BLaER1 treated with 17β-estradiol and CSF1 and Interleukin-3, amounts not matched to agents 10 nM and 100 nM (cell line): Measurements from ENCODE around the gene RNF224.
A peak's percentile ranks its signal among the peaks of the same experiment; 100 is the strongest.

Experiments
- H3K27ac ChIP-seq, 11 experiments: shearing (Covaris generic); formaldehyde crosslinking; 2 replicates each; pipeline ENCODE4 v1.8.1; 2022
- H3K27me3 ChIP-seq, 11 experiments: shearing (Covaris generic); formaldehyde crosslinking; 2 replicates each; pipeline ENCODE4 v1.8.1; 2022
- H3K36me3 ChIP-seq, 11 experiments: shearing (Covaris generic); formaldehyde crosslinking; 2 replicates each; pipeline ENCODE4 v1.8.1; 2022
- H3K4me1 ChIP-seq, 10 experiments: shearing (Covaris generic); formaldehyde crosslinking; 2 replicates each; pipeline ENCODE4 v1.8.1; 2022
- H3K4me2 ChIP-seq, 11 experiments: shearing (Covaris generic); formaldehyde crosslinking; 2 replicates each; pipeline ENCODE4 v1.8.1; 2022
- H3K4me3 ChIP-seq, 10 experiments: shearing (Covaris generic); formaldehyde crosslinking; 2 replicates each; pipeline ENCODE4 v1.8.1; 2022
- H3K9ac ChIP-seq, 11 experiments: shearing (Covaris generic); formaldehyde crosslinking; 2 replicates each; pipeline ENCODE4 v1.8.1; 2022
- H3K9me3 ChIP-seq, 11 experiments: shearing (Covaris generic); formaldehyde crosslinking; replicated peaks in 1 of 11; 2 replicates each; pipeline ENCODE4 v1.8.1; 2022
- H4K20me1 ChIP-seq, 11 experiments: shearing (Covaris generic); formaldehyde crosslinking; 2 replicates each; pipeline ENCODE4 v1.8.1; 2022
- Cebpa-rat ChIP-seq, 11 experiments: shearing (Covaris generic); IDR thresholded peaks; 2 replicates each; pipeline ENCODE4 v1.8.1; 2022

RNF224 gene

DNA sequence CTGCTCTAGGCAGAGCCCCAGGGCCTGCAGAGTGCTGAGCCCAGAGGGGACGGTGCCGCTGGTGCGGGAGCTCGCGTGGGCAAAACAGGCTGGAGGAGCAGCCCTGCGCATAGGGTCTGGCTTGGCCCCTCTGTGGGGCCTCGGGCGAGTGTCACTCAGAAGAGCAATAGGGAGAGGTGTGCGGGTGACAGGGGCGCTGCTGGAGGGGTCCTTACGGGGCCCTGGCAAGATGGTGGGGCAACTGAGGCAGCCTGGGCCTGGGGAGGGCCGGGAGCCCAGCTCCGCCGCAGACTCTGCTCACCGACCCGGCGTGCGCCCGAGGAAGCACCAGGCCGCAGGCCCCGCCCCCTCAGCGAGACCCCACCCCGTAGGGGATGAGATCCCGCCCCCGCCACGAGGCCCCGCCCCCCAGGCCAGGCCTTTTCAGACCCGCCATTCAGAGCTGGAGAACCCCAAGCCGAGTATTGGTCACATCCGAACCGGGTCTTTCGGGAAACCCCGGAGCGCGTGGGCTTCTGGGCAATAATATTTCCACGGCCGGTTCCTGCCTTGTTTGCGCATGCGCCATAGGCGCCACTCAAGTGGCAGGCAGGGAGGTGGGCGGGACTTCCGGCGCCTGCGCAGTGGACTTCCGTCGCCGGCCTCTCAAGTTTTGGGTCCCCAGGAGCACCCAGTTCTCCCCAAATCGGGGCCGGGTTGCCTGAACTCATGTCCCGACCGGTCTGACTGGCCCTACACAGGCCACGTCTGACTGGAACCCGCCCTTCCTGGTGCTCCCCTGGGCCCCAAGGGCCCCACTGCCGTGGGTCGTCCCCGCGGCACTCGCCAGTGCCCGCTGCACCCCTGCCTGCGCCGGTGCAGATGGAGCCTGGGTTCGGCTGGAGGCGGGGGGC lies 4.0 kb upstream of the RNF224 start:
- Histone ChIP-seq H3K9ac (peak overlapping the region; percentile 85 to 94 (median 91)), H3K27me3 (no peaks in the 10 kb centered on the region), H3K4me3 (peak overlapping the region; percentile 70 to 87 (median 76)), H3K27ac (peak overlapping the region; percentile 73 to 91 (median 87)), H3K4me1 (peaks cover 30 to 73% (median 49%) of the 10 kb centered on the region in 10 experiments), H3K9me3 (no peaks in the 10 kb centered on the region), H3K36me3 (peaks cover 0 to 12% (median 4%) of the 10 kb centered on the region in 11 experiments; a peak in 6 of 22 replicates), H3K4me2 (peak overlapping the region; percentile 99 to 100 (median 100)), H4K20me1 (peaks cover 0 to 18% (median 4%) of the 10 kb centered on the region in 11 experiments; a peak in 6 of 22 replicates)
- TF ChIP-seq Cebpa-rat (IDR thresholded peaks at IDR 0.05), result no peak

DNA sequence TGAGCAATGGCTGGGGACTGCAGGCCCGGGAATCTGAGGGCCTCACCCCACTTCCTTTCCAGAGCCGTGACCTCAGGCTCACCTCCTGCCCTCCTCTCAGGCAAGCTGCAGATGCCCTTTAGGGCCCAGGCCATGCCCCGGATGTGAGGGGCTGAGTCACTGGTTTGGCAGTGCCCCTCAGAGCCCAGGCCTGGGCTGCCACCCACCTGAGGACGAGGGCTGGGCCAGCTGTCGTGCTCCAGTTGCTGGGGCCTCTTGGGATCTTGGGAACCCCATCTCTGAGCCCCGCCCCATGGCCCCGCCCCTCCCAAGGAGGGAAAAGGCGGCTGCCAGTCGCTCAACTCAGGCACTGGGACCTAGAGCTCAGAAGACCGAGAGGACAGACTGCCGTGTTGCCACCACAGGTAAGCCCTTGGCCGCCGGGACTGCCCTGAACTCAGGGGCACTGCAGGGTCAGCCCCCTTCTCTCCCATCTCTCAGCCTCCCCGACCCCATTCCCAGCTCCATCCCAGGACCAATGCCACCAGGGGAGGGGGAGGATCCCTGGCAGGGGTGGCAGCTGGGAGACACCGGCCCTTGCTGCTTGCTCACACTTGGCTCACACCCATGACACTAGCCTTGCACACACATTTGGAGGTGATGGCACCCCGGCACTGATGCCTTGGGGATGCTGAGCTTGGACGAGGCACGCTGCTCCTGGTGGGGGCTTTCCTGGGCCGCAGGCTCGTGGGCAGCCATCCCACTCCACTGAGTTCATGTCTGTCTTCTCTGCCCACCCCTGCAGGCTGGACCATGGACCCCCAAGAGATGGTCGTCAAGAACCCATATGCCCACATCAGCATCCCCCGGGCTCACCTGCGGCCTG lies 2.2 kb upstream of the RNF224 start, which contains the start of gene CYSRT1:
Gene CYSRT1, plus strand, starts transcription at position 345 of the 865 bp plus-strand sequence. Its CDS starts 448 bp downstream, at position 793.
- no peak for TF ChIP-seq Cebpa-rat (IDR thresholded peaks at IDR 0.05)
- Histone ChIP-seq H3K4me2 (peak within 1 kb of the TSS; percentile 93 to 99 (median 97)), H3K4me1 (peaks cover 38 to 72% (median 62%) of the 10 kb centered on the region in 10 experiments), H3K9ac (peak within 1 kb of the TSS; percentile 85 to 94 (median 91)), H3K4me3 (peak within 1 kb of the TSS; percentile 67 to 87 (median 74)), H3K27ac (peak within 1 kb of the TSS; percentile 73 to 91 (median 87); a peak in 21 of 22 replicates), H3K36me3 (peaks cover 0 to 4% (median 0%) of the 10 kb centered on the region in 11 experiments; a peak in 1 of 22 replicates), H4K20me1 (peaks cover 0 to 3% (median 0%) of the 10 kb centered on the region in 11 experiments; a peak in 3 of 22 replicates), H3K27me3 (no peaks in the 10 kb centered on the region), H3K9me3 (no peaks in the 10 kb centered on the region)

DNA sequence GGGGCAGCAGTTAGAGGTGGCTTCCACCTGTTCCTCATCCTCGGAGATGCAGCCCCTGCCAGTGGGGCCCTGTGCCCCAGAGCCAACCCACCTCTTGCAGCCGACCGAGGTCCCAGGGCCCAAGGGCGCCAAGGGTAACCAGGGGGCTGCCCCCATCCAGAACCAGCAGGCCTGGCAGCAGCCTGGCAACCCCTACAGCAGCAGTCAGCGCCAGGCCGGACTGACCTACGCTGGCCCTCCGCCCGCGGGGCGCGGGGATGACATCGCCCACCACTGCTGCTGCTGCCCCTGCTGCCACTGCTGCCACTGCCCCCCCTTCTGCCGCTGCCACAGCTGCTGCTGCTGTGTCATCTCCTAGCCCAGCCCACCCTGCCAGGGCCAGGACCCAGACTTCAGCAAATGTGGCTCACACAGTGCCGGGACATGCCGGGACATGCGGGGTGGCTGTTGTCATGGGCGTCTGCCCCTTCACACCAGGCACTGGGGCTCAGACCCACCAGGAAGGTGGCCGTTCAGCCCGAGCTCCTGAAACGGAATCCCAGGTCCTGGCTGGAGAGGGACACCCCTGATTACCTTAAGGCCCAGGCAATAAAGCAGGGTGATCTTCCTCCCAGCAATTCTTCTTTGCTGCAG lies 1.5 kb upstream of the RNF224 start:
- no peaks in the 10 kb centered on the region for H3K36me3 ChIP-seq
- no peaks in the 10 kb centered on the region for H3K27me3 ChIP-seq
- H3K9me3 ChIP-seq, result no peaks in the 10 kb centered on the region
- no peaks in the 10 kb centered on the region; a peak in 1 of 22 replicates for H4K20me1 ChIP-seq
- peak overlapping the region in 1 of 11 experiments; percentile 91; a peak in 1 of 22 replicates for H3K27ac ChIP-seq
- no peak overlapping the region for H3K4me3 ChIP-seq
- H3K4me2 ChIP-seq, result peak overlapping the region in 8 of 11 experiments; percentile 93 to 98 (median 96); a peak in 11 of 22 replicates
- no peak for TF ChIP-seq Cebpa-rat (IDR thresholded peaks at IDR 0.05)
- H3K4me1 ChIP-seq, result peaks cover 41 to 75% (median 68%) of the 10 kb centered on the region in 10 experiments
- peak overlapping the region in 5 of 11 experiments; percentile 13 to 89 (median 44); a peak in 7 of 22 replicates for H3K9ac ChIP-seq

DNA sequence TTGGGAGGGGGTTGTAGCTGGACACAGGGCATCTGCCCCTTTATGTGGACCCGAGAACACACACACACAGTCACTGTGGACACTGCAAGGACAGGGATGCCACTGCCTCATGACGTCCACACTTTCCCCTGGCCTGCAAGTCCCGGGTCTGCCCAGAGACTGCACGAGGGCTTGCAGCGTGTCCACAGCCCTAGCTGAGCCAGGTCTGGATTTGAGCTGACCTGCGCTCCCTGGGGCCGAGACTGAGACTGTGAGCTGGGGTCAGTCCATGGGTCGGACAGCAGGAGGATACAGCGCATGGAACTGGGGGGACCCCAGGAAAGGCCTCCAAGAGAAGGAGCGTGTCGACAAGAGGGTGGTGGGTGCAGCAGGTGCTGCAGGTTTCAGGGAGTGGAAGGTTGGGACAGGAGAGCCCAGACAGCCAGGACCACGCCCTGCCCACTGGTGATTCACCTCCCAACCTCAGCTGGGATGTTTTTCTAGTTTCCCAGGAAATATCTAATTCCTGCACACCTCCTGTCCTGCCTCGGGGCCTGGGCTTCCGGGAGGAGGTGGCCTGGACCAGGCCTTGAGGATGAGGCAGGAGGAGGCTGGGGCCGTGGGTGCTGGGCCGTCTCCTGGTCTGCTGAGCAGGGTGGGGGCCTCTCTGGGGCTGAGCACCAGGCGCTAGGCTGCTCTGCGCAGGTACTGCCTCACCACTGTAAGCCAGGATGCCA lies 806 bp upstream of the RNF224 start:
- H3K27me3 ChIP-seq, result no peaks in the 10 kb centered on the region
- H3K36me3 ChIP-seq, result no peaks in the 10 kb centered on the region
- peak overlapping the region in 5 of 11 experiments; percentile 27 to 89 (median 32); a peak in 7 of 22 replicates for H3K9ac ChIP-seq
- H3K4me1 ChIP-seq, result peaks cover 39 to 78% (median 68%) of the 10 kb centered on the region in 10 experiments
- peak overlapping the region in 1 of 11 experiments; percentile 9; a peak in 1 of 22 replicates for H3K27ac ChIP-seq
- H3K9me3 ChIP-seq, result no peaks in the 10 kb centered on the region
- peak overlapping the region in 1 of 11 experiments; percentile 35; a peak in 6 of 22 replicates for H3K4me2 ChIP-seq
- no peak for TF ChIP-seq Cebpa-rat (IDR thresholded peaks at IDR 0.05)
- no peak overlapping the region for H3K4me3 ChIP-seq
- no peaks in the 10 kb centered on the region; a peak in 1 of 22 replicates for H4K20me1 ChIP-seq

DNA sequence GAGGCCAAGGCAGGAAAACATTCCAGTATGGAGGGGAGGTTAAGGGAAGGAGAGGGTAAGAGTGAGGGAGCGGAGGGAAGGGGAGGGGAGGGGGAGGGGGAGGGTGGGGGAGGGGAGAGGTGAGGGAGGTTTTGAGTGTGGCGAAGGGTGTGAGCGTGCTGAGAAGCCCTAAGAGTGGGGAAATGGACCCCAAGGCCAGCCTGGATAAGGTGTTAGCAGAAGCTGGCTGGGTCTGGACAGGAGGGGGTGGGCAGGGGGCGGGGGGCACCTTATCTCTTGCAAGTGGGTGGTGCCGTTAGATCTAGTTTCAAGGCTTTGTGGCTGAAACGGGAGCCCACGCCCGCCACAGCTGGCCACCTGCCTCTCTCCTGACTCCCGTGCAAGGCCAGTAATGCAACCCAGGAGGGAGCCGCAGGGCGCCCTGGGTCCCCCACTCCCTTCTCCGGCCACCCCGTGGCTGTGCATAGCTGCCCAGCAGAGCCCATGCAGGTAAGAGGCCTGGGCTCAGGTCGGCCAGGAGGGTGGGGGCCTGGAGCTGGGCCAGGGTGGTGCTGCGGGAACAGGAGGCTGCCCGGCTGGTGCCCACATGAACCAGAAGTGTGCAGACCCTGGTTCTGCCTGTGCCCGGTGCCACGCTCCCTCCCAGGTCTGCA lies 677 bp downstream of the RNF224 start:
- H3K9me3 ChIP-seq, result no peaks in the 10 kb centered on the region
- H3K27me3 ChIP-seq, result no peaks in the 10 kb centered on the region
- H4K20me1 ChIP-seq, result no peaks in the 10 kb centered on the region; a peak in 1 of 22 replicates
- H3K27ac ChIP-seq, result no peak overlapping the region
- peaks cover 33 to 80% (median 71%) of the 10 kb centered on the region in 10 experiments for H3K4me1 ChIP-seq
- TF ChIP-seq Cebpa-rat (IDR thresholded peaks at IDR 0.05), result no peak
- H3K36me3 ChIP-seq, result no peaks in the 10 kb centered on the region
- H3K4me3 ChIP-seq, result no peak overlapping the region
- no peak overlapping the region for H3K9ac ChIP-seq
- peak overlapping the region in 6 of 11 experiments; percentile 66 to 85 (median 76); a peak in 8 of 22 replicates for H3K4me2 ChIP-seq

DNA sequence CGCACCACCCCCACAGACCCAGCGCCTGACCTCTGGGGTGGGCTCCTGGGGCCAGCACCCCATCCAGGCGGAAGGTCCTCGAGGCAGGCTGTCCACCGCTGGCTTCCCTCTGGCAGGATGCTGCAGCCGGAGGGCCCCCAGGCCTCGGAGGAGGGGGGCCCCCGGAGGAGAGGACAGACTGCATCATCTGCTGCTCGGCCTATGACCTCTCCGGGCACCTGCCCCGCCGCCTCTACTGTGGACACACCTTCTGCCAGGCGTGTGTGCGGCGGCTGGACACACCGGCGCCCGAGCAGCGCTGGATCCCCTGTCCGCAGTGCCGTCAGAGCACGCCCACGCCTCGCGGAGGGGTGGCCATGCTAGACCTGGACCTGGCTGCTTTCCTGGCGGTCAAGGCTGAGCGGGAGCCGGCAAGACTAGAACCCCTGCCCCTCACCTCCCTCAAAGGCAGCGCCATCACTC lies 1.2 kb downstream of the RNF224 start:
- TF ChIP-seq Cebpa-rat (IDR thresholded peaks at IDR 0.05), result no peak
- Histone ChIP-seq H3K4me2 (peak overlapping the region in 10 of 11 experiments; percentile 29 to 85 (median 70); a peak in 18 of 22 replicates), H3K9ac (peak overlapping the region in 4 of 11 experiments; percentile 11 to 55 (median 42); a peak in 5 of 22 replicates), H3K27ac (no peak overlapping the region), H3K9me3 (no peaks in the 10 kb centered on the region), H3K4me1 (peaks cover 31 to 78% (median 69%) of the 10 kb centered on the region in 10 experiments), H3K27me3 (no peaks in the 10 kb centered on the region), H3K4me3 (no peak overlapping the region), H3K36me3 (no peaks in the 10 kb centered on the region), H4K20me1 (no peaks in the 10 kb centered on the region; a peak in 1 of 22 replicates)
